GM21447 (cell line): Measurements from ENCODE around the gene C6orf118.

ENCODE experiments used
- ATAC-seq: cut with Tn5 transposase; IDR thresholded peaks from one replicate; pipeline ENCODE4 v1.9.1; 2021; ENCODE audit not compliant: unreplicated experiment

The C6orf118 gene

GRCh38 chr6:165308926-165309731 is at the start of gene C6orf118:
C6orf118 (minus strand) TSS chr6:165309605; CDS start chr6:165309586, 19 bp downstream.
- ATAC-seq: no peak

- ATAC-seq: no peak
These were observed 36.3 kb upstream of the C6orf118 start for GRCh38 chr6:165345700-165346099.

- ATAC-seq: no peak
These were observed 31.1 kb upstream of the C6orf118 start for GRCh38 chr6:165340532-165340931.

GRCh38 chr6:165325609-165326008 is 16.2 kb upstream of the C6orf118 start:
- no peak for ATAC-seq

- no peak for ATAC-seq
These were observed 12.2 kb upstream of the C6orf118 start for GRCh38 chr6:165321555-165322145.

GRCh38 chr6:165321150-165321549 is 11.7 kb upstream of the C6orf118 start:
- no peak for ATAC-seq

- no peak for ATAC-seq
These were observed 8.3 kb upstream of the C6orf118 start for GRCh38 chr6:165317723-165318122.

GRCh38 chr6:165306955-165307354 is 2.5 kb downstream of the C6orf118 start:
- ATAC-seq: no peak

GRCh38 chr6:165301372-165302246 is 7.8 kb downstream of the C6orf118 start:
- ATAC-seq: no peak

- ATAC-seq: no peak
These were observed 8.9 kb downstream of the C6orf118 start for GRCh38 chr6:165300422-165300936.

- ATAC-seq: no peak
These were observed 10.5 kb downstream of the C6orf118 start for GRCh38 chr6:165298875-165299274.

GRCh38 chr6:165298402-165298801 is 11.0 kb downstream of the C6orf118 start:
- ATAC-seq: no peak

GRCh38 chr6:165292657-165293056 is 16.7 kb downstream of the C6orf118 start:
- ATAC-seq: no peak

- ATAC-seq: no peak
These were observed 34.8 kb downstream of the C6orf118 start for GRCh38 chr6:165274611-165275010.

- no peak for ATAC-seq
These were observed 36.8 kb downstream of the C6orf118 start for GRCh38 chr6:165272585-165272984.

GRCh38 chr6:165268987-165269386 is 40.4 kb downstream of the C6orf118 start:
- no peak for ATAC-seq

- ATAC-seq: no peak
These were observed 42.8 kb downstream of the C6orf118 start for GRCh38 chr6:165266621-165267020.

- ATAC-seq: no peak
These were observed 43.2 kb downstream of the C6orf118 start for GRCh38 chr6:165266191-165266590.

GRCh38 chr6:165260462-165260861 is 48.9 kb downstream of the C6orf118 start:
- no peak for ATAC-seq

- ATAC-seq: no peak
These were observed 59.6 kb downstream of the C6orf118 start for GRCh38 chr6:165249808-165250207.

GRCh38 chr6:165245701-165246100 is 63.7 kb downstream of the C6orf118 start:
- no peak for ATAC-seq
